GM18498 (cell line): ENCODE data around the gene ITPR3.
A peak's percentile ranks its signal among the peaks of the same experiment; 100 is the strongest.

Source experiments
- ATAC-seq: cut with Tn5 transposase; IDR thresholded peaks from one replicate; pipeline ENCODE4 v1.9.1; 2021; ENCODE audit warnings: mild to moderate bottlenecking, moderate library complexity; ENCODE audit not compliant: unreplicated experiment

ITPR3 gene

DNA sequence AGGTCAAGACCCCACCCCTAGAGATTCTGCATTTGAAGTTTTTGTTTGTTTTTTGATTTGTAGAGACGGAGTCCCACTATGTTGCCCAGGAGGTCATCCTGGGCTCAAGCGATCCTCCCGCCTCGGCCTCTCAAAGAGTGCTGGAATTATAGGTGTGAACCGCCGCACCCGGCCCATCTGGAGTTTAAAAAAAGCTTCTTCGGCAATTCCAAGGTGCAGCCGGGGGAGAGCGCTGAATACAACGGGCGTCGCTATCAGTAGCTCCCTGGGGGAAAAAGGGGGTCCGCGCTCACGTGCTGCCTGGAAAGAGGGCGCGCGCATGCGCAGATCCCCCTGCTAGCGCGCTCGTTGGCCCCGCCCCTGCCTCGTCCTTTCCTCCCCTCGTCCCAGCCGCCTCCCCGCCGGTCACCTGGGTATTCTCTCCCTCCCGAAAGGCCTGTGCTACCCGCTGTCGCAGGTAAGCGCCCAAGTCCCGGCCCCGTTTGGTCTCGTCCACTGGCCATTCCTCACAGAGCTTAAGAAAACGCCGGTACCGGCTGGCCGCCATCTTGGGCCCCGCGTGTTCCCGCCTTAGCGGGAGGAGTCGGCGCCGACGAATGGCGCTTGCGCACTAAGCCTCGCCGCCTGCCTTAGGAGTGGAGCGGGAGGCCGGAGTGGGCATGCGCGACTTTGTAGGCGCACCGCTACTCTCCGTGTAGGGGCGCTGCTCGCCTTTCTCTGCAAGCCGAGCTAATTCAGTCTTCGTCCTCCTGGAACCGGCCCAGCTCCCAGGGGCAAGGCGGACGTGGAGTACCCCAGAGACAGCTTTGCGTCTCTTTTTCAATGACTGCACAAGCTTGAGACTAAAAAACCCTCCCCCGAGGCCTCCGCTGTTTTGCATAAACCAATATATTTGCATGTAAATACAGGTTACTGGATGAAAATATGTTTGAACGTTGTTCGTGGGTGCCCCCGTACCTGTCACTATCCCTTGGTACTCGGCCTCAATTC, 90.3 kb downstream of the ITPR3 start, which contains the start of gene UQCC2:
Gene UQCC2, minus strand, starts transcription at position 561 of the 990 bp plus-strand sequence. Its CDS starts 14 bp downstream, at position 547.
- ATAC-seq: peak; percentile 88

- no peak for ATAC-seq
These were observed 91.8 kb downstream of the ITPR3 start for GRCh38 chr6:33712914-33713313.

DNA sequence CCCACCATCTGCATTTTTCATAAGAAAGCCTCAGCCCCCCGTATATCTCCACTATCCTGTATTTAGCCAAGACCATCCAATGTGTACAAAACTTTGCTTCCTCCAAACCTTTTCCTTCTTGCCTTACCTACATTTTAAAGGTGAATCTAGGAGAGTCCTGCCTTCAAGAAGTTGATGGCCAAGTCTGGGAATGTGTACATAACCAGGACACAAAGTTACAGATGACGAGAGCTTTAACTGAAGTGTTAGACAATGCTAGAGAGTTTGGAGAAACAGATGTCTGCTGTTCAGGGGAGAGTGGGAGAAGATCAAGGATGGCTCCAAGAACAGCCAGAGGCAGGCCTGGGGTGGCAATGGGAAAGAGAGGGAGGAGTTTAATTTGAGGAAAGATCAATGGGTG, 92.7 kb downstream of the ITPR3 start:
- ATAC-seq: no peak

DNA sequence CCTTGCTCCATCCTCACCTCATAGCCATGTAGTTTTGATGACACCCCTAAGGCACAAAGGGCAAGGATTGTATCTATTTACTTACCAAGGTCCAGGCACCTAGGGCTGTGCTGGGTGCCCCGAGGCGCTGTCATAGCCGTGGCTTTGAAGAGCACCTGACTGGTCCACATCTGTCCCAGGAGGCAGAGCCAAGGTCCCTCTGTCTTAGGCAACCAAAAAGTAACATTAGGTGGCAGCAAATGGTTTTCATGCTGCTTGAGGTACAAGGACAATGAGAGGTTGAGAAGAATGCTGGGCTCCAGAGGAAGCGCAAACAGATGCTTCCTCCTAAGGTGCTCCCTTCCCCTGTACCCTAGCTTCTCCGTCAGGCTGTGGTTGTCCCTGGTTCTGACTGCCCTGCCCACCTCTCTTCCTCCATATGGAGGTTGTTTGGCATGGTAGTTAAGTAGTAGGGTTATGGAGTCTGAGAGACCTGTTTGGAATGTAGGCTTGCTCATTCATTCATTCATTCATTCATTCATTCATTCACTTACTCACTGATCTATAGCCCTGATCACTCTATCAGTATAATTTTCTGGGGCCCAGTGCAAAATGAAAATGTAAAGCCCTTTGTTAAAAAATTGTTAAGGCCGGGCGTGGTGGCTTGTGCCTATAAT, 93.4 kb downstream of the ITPR3 start:
- ATAC-seq: no peak

DNA sequence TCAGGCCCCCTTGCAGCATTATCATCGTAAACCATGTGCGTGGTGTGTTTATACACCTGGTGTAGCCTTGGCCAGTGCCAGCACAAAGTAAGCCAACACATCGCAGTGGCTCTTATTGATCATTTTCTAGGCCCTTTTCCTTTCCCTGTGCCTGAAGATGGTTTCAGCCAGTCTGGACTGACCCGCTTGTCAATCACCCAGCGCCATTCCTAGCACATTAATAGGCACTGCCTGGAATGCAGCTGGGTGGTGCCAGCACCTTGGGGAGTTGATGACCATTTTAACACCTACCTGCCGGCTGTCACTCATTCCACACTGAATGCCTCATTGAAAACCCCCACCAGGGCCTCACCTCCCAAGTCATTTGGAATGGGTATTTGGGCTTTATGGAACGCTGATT, 95.3 kb downstream of the ITPR3 start:
- ATAC-seq: no peak

DNA sequence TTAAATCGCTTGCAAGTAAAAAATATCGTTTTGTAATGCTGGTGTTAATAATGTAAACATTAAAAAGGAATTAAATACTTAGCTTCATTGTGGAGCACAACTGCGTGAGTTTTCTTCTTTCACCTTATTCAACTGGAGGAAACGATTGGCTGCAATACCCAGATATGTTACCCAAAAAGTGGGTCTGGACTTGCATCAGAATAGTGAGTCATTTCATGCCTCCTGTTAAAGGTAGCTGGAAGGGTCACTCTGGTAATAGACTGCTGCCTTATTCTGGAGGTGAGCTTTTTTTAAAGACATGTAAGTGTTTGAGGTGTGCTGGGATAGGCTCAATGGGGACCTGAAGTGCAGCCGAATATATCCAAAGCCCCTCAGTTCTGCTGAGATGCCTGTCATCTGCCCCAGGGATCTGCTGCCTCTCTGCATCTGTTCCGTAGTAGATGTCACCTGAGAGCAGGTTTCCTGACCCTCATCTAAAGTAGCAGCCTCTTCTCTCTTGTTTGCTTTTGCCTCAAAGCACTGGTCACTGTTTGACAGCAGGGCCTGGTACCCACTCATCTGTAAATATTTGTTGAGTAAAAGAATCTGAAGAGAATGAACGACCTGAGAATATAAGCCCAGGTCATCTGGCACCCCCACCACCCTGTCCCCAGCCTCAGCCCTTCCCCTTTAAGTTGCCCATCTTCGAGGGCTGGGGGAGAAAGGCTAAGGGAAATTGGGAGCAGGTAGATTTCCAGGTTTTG, 95.9 kb downstream of the ITPR3 start:
- ATAC-seq: no peak

GRCh38 chr6:33717934-33718455, 96.9 kb downstream of the ITPR3 start:
- ATAC-seq: no peak

DNA sequence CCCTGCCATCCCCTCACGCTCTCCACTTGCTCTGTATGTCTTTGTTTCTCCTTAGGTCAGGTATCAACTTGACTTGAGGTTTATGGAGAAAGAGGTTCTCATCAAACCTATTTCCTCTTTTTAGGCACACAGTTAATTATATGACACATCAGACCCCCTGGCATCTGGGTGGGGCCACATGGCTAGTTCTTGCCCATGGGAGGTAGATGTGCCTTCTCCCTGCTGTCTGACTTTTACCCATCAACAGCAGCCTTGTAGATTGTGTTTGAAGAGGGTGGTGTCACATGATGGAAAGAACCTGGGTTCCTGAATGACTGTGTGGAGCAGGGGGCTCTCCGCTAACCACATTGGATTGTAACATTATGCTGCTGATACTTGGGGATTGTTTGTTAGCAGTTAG, 97.6 kb downstream of the ITPR3 start:
- ATAC-seq: no peak

DNA sequence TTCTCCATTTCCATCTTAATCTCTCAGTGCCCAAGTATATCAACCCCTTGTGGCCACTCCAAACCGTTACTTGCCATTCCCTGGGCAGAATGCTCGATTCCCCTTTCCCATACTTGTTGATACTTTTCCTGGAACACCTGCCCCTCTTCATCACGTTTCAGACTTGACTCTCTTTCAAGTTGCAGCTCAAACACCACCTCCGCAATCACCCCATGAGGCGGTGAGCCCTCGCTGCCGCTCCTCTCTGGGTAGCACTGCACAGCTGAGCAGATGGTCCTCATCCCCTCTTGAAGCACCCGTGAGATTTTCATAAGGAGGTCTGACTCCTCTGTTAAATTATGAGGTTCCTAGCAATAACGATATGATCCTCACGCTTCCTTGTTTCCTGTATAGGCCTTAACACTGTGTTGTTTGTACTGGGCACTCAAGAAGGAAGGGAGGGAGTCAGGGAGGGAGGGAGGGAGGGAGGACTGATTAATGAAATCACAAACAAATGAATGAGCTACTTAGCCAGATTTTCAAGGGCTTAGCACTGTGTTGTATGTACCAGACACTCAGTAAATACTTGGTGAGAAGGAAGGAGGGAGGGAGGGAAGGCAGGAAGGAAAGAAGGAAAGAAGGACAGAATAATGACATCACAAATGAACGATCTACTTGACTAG, 98.3 kb downstream of the ITPR3 start:
- ATAC-seq: no peak

GRCh38 chr6:33720998-33721397, 99.9 kb downstream of the ITPR3 start:
- ATAC-seq: no peak

DNA sequence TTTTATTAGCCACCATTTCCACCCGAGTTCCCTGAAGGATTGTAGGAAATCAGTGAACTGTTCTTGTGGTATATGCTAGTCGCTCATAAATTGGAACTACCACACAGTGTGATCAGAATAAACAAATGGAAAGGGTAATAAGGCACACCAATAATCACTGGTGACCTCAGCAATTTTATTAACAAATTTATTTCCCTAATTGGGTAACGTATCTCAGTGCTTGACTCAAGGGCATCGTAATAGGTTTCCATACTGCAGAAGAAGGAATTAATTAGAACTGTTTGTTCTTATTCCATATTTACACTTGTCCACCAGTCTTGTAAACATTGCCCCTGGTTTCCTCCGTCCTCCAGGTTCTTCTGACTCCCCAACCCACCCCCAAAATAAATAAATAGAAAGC, 100.4 kb downstream of the ITPR3 start:
- no peak for ATAC-seq

GRCh38 chr6:33722103-33722623, 101.0 kb downstream of the ITPR3 start:
- no peak for ATAC-seq

GRCh38 chr6:33723371-33724085, 102.4 kb downstream of the ITPR3 start:
- ATAC-seq: no peak

GRCh38 chr6:33724102-33725023, 103.2 kb downstream of the ITPR3 start:
- ATAC-seq: no peak

GRCh38 chr6:33725222-33725621, 104.1 kb downstream of the ITPR3 start:
- no peak for ATAC-seq

DNA sequence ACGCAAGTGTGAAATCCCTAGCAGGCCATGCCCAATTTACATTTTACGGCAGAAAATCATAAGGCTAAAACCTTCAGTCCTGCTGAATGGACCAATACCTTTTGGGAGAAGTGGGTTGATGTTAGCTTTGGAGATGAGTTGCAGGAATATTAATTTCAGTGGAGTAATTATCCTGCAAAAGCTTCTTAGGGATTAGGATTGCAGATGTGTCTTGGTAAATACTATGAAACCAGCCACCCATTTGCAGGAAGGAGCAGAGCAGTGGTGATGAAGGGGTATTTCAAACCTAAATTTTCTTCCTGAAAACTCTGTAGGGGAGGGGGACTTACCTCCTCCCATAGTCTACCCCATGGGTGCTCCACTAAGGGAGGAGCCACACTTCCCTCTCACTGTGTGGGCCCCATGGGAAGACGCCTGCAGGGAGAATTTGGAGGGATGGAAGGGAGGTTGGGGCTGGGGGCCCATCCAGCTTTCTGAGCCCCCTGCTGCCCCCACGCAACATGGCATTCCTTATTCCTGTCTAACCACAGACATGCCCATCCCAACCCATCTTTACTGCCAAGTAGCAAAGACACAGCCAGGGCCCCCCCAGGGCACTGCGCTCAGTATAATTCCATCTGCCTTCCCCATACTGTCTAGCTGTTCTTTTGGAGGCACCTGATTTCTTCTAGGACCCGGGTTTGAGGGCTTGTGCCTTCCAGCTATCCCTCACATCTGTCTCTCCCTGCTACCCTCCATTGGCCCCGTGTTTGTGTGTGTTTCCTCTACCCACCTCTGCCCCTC, 105.0 kb downstream of the ITPR3 start:
- ATAC-seq: no peak

DNA sequence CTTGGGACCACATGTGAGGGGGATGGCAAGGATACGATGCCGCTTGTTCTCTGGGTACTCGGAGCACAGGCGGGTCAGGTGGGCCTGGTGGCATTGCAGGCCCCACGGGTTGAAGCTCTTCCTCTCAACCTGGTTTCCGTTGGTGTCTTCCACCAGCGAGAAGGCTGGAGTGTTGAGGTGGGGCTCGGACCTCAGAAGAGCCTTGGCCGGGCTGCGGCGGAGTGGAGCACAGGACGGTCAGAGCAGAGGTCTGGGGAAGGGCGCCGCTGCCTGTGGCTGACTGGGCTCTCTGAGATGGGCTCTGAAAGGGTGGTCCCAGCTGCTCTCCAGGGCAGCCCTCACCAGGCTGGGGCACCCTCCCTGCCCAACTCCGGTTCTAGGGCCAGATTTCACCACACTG, 105.6 kb downstream of the ITPR3 start:
- no peak for ATAC-seq

- ATAC-seq: no peak
These were observed 106.0 kb downstream of the ITPR3 start for GRCh38 chr6:33727126-33727525.
